ENCODE measurements around the gene FAM110D.

Gene FAM110D

DNA sequence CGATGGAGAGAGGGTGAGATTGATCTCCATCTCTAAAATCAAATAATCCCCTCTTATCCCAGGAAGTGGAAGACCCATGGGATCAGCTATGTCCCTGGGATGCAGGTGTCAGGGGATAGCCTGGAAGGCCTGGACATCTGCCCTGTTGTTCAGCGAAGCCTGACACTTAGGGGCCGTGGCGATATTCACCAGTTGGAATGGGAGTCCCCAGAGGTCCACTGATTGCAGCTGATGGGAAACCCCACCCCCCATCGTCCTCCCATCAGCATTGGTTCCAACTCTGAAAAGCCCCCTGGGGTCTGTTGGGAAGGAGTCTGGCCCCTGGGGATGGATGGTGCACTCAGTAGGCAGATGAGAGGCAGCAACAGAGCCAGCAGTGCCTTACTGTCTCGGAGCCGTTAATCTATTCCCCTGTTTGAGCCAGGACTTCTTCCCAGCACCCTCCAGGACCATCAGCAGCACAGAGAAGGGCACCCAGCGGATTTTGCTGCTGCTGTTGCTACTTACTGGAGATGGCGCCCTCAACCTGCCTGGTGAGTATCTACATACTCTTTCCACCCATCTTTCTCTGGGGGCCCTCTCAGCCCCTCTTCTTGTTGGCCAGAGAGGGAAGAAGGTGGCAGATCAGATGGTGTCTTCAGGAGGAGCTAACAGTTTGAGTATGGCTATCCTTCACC lies 44.9 kb downstream of the FAM110D start:
- Histone ChIP-seq H3K4me1 (ENCODE audit: insufficient read depth, low read length) (no peaks in the 10 kb centered on the region), H3K27ac (ENCODE audit: low read depth, low read length) (no peak overlapping the region), H3K36me3 (ENCODE audit: insufficient read depth, low read length) (no peaks in the 10 kb centered on the region), H3K9me3 (ENCODE audit: low read length) (no peaks in the 10 kb centered on the region), H3K27me3 (ENCODE audit: control insufficient read depth in 1 of 2, insufficient read depth in 2 of 2, low read length in 2 of 2) (peaks cover 0 to 4% of the 10 kb centered on the region in 2 donors), H3K4me3 (ENCODE audit: low read depth in 1 of 2, low read length in 2 of 2) (no peak overlapping the region), H3K9ac (ENCODE audit: low read length) (no peak overlapping the region)

GRCh38 chr1:26210147-26210870 lies 51.4 kb downstream of the FAM110D start:
- Histone ChIP-seq H3K4me3 (ENCODE audit: low read depth in 1 of 2, low read length in 2 of 2) (no peak overlapping the region), H3K27me3 (ENCODE audit: control insufficient read depth in 1 of 2, insufficient read depth in 2 of 2, low read length in 2 of 2) (no peaks in the 10 kb centered on the region), H3K4me1 (ENCODE audit: insufficient read depth, low read length) (no peaks in the 10 kb centered on the region), H3K36me3 (ENCODE audit: insufficient read depth, low read length) (no peaks in the 10 kb centered on the region), H3K9ac (ENCODE audit: low read length) (no peak overlapping the region), H3K9me3 (ENCODE audit: low read length) (no peaks in the 10 kb centered on the region), H3K27ac (ENCODE audit: low read depth, low read length) (no peak overlapping the region)

GRCh38 chr1:26212726-26213125 lies 53.8 kb downstream of the FAM110D start:
- H3K36me3 ChIP-seq (ENCODE audit: insufficient read depth, low read length), result no peaks in the 10 kb centered on the region
- no peak overlapping the region for H3K4me3 ChIP-seq (ENCODE audit: low read depth in 1 of 2, low read length in 2 of 2)
- H3K9ac ChIP-seq (ENCODE audit: low read length), result no peak overlapping the region
- H3K9me3 ChIP-seq (ENCODE audit: low read length), result no peaks in the 10 kb centered on the region
- H3K4me1 ChIP-seq (ENCODE audit: insufficient read depth, low read length), result no peaks in the 10 kb centered on the region
- H3K27me3 ChIP-seq (ENCODE audit: control insufficient read depth in 1 of 2, insufficient read depth in 2 of 2, low read length in 2 of 2), result no peaks in the 10 kb centered on the region
- no peak overlapping the region for H3K27ac ChIP-seq (ENCODE audit: low read depth, low read length)

GRCh38 chr1:26213335-26213905 lies 54.5 kb downstream of the FAM110D start:
- no peaks in the 10 kb centered on the region for H3K36me3 ChIP-seq (ENCODE audit: insufficient read depth, low read length)
- H3K9me3 ChIP-seq (ENCODE audit: low read length), result no peaks in the 10 kb centered on the region
- no peak overlapping the region for H3K27ac ChIP-seq (ENCODE audit: low read depth, low read length)
- H3K4me1 ChIP-seq (ENCODE audit: insufficient read depth, low read length), result no peaks in the 10 kb centered on the region
- no peak overlapping the region for H3K9ac ChIP-seq (ENCODE audit: low read length)
- H3K4me3 ChIP-seq (ENCODE audit: low read depth in 1 of 2, low read length in 2 of 2), result no peak overlapping the region
- H3K27me3 ChIP-seq (ENCODE audit: control insufficient read depth in 1 of 2, insufficient read depth in 2 of 2, low read length in 2 of 2), result no peaks in the 10 kb centered on the region

Data from muscle layer of colon (tissue), 2 donors.